Effector memory CD4-positive, alpha-beta T cell (primary cell): Measurements from ENCODE around the gene IMMP2L.

Experiments used
- DNase-seq, 3 donors: peaks; one replicate each; pipeline ENCODE4 v3.0.0-alpha.2; 2020
- H3K27ac ChIP-seq: 2 replicates; pipeline ENCODE4 v1.7.0; 2013; ENCODE audit warnings: mild to moderate bottlenecking, low read length, moderate library complexity; ENCODE audit not compliant: insufficient read depth, poor library complexity, severe bottlenecking
- H3K27me3 ChIP-seq: replicated peaks from 2 replicates; pipeline ENCODE4 v1.7.0; 2013; ENCODE audit warnings: mild to moderate bottlenecking, low read length; ENCODE audit not compliant: insufficient read depth, control insufficient read depth, poor library complexity, severe bottlenecking
- H3K36me3 ChIP-seq: 2 replicates; pipeline ENCODE4 v1.7.0; 2013; ENCODE audit warnings: mild to moderate bottlenecking, low read length, moderate library complexity; ENCODE audit not compliant: control insufficient read depth, insufficient read depth
- H3K4me1 ChIP-seq: 2 replicates; pipeline ENCODE4 v1.7.0; 2013; ENCODE audit warnings: low read length, mild to moderate bottlenecking; ENCODE audit not compliant: control insufficient read depth, insufficient read depth, poor library complexity, severe bottlenecking
- H3K4me3 ChIP-seq: 2 replicates; pipeline ENCODE4 v1.7.0; 2013; ENCODE audit warnings: low read length, low read depth, mild to moderate bottlenecking; ENCODE audit not compliant: insufficient read depth, poor library complexity, severe bottlenecking
- H3K9me3 ChIP-seq: 2 replicates; pipeline ENCODE4 v1.7.0; 2013; ENCODE audit warnings: mild to moderate bottlenecking, low read length, moderate library complexity; ENCODE audit not compliant: control insufficient read depth

The IMMP2L gene

GRCh38 chr7:110880971-110881370 is 681.3 kb downstream of the IMMP2L start:
- DNase-seq, result no peak
- no peaks in the 10 kb centered on the region for H3K4me1 ChIP-seq
- H3K4me3 ChIP-seq, result no peak overlapping the region
- H3K27ac ChIP-seq, result no peak overlapping the region
- H3K9me3 ChIP-seq, result no peaks in the 10 kb centered on the region
- H3K36me3 ChIP-seq, result no peaks in the 10 kb centered on the region
- H3K27me3 ChIP-seq, result no peaks in the 10 kb centered on the region

GRCh38 chr7:110877016-110877415 is 685.3 kb downstream of the IMMP2L start:
- Histone ChIP-seq H3K27ac (no peak overlapping the region), H3K4me1 (no peaks in the 10 kb centered on the region), H3K9me3 (no peaks in the 10 kb centered on the region), H3K27me3 (no peaks in the 10 kb centered on the region), H3K4me3 (no peak overlapping the region), H3K36me3 (no peaks in the 10 kb centered on the region)
- no peak for DNase-seq

DNA sequence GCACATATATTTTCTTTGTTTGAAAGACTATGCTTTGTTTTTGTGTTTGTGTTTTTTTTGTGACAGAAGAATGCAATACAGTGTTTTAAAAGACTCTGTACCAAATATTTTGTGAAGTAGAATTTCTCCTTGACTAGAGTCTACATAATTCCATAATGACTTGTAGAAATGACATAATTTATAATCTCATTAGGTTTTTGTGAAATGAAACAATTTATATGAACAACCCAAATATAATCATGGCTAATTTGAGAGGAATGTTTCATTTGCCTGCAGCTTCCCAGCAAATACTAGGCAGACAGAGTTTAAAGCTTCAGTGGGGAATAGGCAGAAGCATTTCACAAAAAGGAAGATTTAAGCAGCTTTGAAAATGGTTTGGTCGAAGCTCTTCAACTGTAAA is 686.9 kb downstream of the IMMP2L start:
- no peaks in the 10 kb centered on the region for H3K4me1 ChIP-seq
- no peak overlapping the region for H3K4me3 ChIP-seq
- H3K36me3 ChIP-seq, result no peaks in the 10 kb centered on the region
- H3K27ac ChIP-seq, result no peak overlapping the region
- no peak for DNase-seq
- no peaks in the 10 kb centered on the region for H3K27me3 ChIP-seq
- no peaks in the 10 kb centered on the region for H3K9me3 ChIP-seq

DNA sequence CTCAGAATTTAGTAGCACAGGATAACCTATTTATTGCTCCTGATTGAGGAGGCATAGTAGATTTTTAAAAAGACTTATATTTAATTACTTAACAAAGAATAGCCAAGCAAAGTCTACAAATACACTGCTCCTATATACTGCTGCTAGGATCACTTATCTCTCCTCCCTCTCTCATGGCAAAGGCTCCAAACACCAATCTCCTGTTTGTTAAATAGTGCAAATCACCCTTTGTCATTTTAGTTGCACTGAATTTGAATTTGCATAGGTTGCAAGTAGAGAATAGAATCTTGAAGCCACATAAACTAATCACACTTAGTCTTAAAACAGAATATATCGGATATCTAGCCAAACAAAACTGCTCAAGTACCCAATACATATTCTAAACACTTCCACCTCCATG is 690.4 kb downstream of the IMMP2L start:
- H3K27ac ChIP-seq, result no peak overlapping the region
- no peaks in the 10 kb centered on the region for H3K36me3 ChIP-seq
- no peaks in the 10 kb centered on the region for H3K9me3 ChIP-seq
- DNase-seq, result no peak
- no peak overlapping the region for H3K4me3 ChIP-seq
- no peaks in the 10 kb centered on the region for H3K27me3 ChIP-seq
- H3K4me1 ChIP-seq, result no peaks in the 10 kb centered on the region

DNA sequence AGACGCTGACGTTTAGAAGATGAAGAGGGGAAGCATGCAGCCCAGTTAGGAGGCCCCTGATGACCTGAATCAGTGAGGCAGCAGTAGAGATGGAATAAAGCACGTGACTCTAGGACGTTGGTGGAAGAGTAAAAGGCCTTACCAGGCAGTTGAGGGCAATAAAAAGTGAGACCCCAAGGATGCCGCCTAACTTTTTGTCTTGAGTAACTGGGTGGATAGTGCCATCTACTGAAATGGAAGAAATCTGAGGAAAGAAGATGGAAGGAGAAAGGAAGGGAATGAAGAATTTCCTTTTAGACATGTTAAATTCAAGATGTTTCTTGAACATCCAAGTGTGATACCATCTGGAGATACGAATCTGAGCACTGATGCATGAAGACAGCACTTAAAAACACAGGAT is 691.4 kb downstream of the IMMP2L start:
- Histone ChIP-seq H3K36me3 (no peaks in the 10 kb centered on the region), H3K27me3 (no peaks in the 10 kb centered on the region), H3K9me3 (no peaks in the 10 kb centered on the region), H3K27ac (no peak overlapping the region), H3K4me3 (no peak overlapping the region), H3K4me1 (no peaks in the 10 kb centered on the region)
- no peak for DNase-seq

GRCh38 chr7:110868458-110868857 is 693.8 kb downstream of the IMMP2L start:
- Histone ChIP-seq H3K9me3 (no peaks in the 10 kb centered on the region), H3K27ac (no peak overlapping the region), H3K4me1 (no peaks in the 10 kb centered on the region), H3K27me3 (no peaks in the 10 kb centered on the region), H3K4me3 (no peak overlapping the region), H3K36me3 (no peaks in the 10 kb centered on the region)
- DNase-seq, result no peak

DNA sequence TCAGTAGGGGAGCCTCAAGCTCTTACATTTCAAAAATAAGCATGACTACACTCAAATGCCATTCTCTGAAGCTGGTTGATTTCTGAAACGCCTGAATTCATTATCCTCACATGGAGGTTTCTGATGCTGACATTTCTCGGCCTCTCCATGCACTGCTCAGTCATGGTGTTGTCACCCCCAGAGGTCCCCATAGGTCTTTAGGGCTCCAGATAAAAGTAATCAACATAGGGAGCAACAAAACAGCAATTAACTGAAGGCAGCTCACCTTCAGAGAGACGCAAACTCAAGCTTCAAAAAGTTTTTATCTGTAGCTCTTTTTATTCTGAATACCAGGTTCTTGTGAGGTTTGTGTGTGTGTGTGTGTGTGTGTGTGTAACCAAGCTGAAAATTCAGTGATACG is 694.5 kb downstream of the IMMP2L start:
- no peak for DNase-seq
- Histone ChIP-seq H3K4me3 (no peak overlapping the region), H3K9me3 (no peaks in the 10 kb centered on the region), H3K27me3 (no peaks in the 10 kb centered on the region), H3K27ac (no peak overlapping the region), H3K4me1 (no peaks in the 10 kb centered on the region), H3K36me3 (no peaks in the 10 kb centered on the region)

- no peaks in the 10 kb centered on the region for H3K27me3 ChIP-seq
- no peaks in the 10 kb centered on the region for H3K36me3 ChIP-seq
- no peaks in the 10 kb centered on the region for H3K4me1 ChIP-seq
- no peak overlapping the region for H3K4me3 ChIP-seq
- no peaks in the 10 kb centered on the region for H3K9me3 ChIP-seq
- H3K27ac ChIP-seq, result no peak overlapping the region
- no peak for DNase-seq
Measured at GRCh38 chr7:110863258-110863657, 699.0 kb downstream of the IMMP2L start.

DNA sequence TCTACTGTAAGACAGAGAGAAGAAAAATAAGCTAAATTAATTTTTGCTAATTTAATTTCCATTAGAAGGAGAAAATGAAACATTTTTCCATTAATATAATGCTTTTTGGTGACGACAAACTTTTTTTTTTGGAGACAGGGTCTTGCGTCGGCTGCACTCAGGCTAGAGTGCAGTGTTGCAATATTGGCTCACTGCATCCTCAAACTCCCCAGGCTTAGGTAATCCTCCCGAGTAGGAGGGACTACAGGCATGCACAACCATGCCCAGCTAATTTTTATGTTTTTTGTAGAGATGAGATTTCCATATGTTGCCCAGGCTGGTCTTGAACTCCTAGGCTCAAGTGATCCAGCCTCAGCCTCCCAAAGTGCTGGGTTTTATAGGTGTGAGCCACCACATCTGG is 701.1 kb downstream of the IMMP2L start:
- H3K36me3 ChIP-seq, result no peaks in the 10 kb centered on the region
- no peak for DNase-seq
- no peaks in the 10 kb centered on the region for H3K4me1 ChIP-seq
- H3K27me3 ChIP-seq, result no peaks in the 10 kb centered on the region
- H3K27ac ChIP-seq, result no peak overlapping the region
- H3K4me3 ChIP-seq, result no peak overlapping the region
- H3K9me3 ChIP-seq, result no peaks in the 10 kb centered on the region

DNA sequence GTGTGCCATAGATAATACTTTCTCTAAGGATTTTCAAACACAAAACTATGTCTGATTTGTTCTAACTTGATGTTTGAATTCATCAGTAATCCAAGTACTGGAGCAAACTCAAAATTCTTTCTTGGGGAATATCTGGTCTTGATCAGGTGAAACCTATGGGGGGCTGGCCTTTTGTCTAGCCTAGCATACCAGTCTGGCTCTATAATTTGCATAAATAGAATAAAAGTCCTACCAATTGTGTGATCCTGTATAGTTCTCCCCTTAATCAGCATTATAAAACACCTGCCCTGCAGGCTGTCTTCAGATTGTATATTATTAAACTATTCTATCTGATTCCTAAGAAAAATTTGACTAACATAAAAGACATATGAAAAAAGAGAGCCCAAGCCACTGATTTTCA is 705.2 kb downstream of the IMMP2L start:
- Histone ChIP-seq H3K4me3 (no peak overlapping the region), H3K27me3 (no peaks in the 10 kb centered on the region), H3K9me3 (no peaks in the 10 kb centered on the region), H3K36me3 (no peaks in the 10 kb centered on the region), H3K4me1 (no peaks in the 10 kb centered on the region), H3K27ac (no peak overlapping the region)
- no peak for DNase-seq

GRCh38 chr7:110856704-110857103 is 705.6 kb downstream of the IMMP2L start:
- H3K36me3 ChIP-seq, result no peaks in the 10 kb centered on the region
- H3K4me1 ChIP-seq, result no peaks in the 10 kb centered on the region
- H3K27me3 ChIP-seq, result no peaks in the 10 kb centered on the region
- no peaks in the 10 kb centered on the region for H3K9me3 ChIP-seq
- DNase-seq, result no peak
- no peak overlapping the region for H3K27ac ChIP-seq
- H3K4me3 ChIP-seq, result no peak overlapping the region
